NK-92 treated with Interleukin-12 subunit alpha and Interleukin-12 subunit beta, amount 100 ng/mL, for 24 hours (cell line): ENCODE measurements around the gene MEIOC.

ENCODE experiments used
- DNase-seq: peaks from one replicate; lab custom pipeline; 2025; lab: John Stamatoyannopoulos, UW

Gene MEIOC

DNA sequence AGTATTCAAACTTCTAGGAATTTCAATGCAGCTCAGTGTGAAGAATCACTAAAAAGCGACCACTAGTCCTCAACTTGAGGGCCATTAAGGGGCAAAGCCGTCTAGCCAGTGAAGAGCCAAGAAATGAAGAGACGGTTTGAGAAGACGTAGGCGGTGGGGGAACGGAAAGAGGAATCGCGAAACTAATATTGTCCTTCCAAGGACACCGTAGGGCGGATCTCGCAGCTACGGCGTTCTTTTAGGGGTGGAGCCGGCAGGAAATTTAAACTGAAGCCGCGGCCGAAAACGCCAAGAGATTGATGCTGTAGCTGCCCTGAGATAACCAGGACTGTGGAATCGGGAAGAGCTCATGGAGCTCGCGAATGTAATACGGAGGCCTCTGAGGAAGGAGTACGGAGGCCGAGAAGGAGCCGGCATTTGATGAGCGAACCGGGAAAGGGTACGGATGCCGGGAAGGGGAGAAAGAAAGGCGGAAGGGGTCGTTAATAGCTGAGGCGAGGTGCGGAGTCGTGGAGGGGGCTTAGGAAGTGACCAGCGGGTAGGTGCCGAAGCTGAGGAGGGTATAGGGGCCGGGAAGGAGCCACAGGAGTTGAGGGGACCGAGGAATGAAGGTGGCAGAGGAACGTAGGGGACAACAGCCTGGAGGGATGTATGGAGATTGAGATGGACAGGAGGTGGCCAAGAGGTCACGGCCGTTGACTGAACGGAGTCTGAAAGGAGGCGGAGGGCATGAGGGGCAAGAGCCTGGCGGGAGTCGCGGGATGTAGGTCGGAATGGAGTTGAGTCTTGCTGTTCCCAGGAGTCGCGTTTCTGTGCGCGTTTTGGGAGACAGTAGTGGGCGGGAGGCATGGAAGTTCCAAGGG is 52.4 kb downstream of the MEIOC start, which contains the start of gene DBF4B:
TSS of gene DBF4B (plus strand) at position 265 of the 863 bp plus-strand sequence. CDS start at position 421, 156 bp downstream.
- peak; percentile 65 for DNase-seq

DNA sequence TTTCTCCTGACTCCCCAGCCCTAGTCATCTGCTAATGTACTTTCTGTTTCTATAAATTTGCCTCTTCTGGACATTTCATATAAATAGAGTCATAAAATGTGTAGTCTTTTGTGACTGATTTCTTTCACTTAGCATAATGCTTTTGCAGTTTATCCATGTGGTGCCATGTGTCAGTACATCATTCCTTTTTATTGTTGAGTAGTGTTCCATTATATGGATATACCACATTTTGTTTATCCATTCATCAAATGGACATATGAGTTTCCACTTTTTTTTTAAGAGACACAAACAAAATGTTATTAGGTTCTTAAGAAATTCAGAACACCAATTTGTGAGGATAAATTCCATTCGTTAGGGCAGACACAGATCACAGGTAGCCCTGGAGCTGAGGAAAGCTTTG is 63.2 kb downstream of the MEIOC start:
- DNase-seq: no peak

DNA sequence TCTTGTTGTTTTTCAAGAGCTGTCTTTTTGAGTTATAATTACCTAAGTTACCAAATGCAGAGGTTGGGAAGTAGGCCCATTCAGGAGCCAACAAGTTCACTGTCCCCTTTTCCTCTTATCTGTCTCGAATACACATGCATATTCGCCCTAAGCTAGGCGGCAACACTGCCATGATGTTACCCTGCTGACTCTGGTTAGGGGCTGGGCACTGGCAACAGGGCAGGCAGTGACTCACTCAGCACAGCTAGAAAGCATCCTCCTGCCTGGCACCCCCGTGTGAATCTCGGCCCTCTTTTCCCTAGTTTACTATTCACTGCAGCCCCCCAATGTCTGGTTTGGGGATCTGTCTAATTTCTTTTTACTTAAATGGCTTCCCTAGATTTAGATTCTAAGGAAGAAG is 66.0 kb downstream of the MEIOC start:
- DNase-seq: no peak
